Upper lobe of left lung (tissue), 4 donors: Measurements from ENCODE around the gene PTPRK.

Source experiments
- CTCF ChIP-seq, 6 experiments: fragments of 450-650 bp in 4 of 6; fragments of 200-600 bp in 2 of 6; sonication (generic) in 2 of 6; IDR thresholded peaks; one replicate each; pipeline ENCODE4 v1.5.1; 2016 to 2019; ENCODE audit warnings: antibody characterized with exemption in 6 of 6
- EP300 ChIP-seq, 4 donors: sonication (generic); formaldehyde crosslinking; IDR thresholded peaks; one replicate each; pipeline ENCODE4 v1.5.1; 2017; ENCODE audit warnings: antibody characterized with exemption in 4 of 4, control low read depth in 2 of 4
- POLR2A ChIP-seq, 4 donors: fragments of 450-650 bp; IDR thresholded peaks; one replicate each; pipeline ENCODE4 v1.5.1; 2016 to 2017; ENCODE audit warnings: antibody characterized with exemption in 4 of 4, mild to moderate bottlenecking in 2 of 4

DNA sequence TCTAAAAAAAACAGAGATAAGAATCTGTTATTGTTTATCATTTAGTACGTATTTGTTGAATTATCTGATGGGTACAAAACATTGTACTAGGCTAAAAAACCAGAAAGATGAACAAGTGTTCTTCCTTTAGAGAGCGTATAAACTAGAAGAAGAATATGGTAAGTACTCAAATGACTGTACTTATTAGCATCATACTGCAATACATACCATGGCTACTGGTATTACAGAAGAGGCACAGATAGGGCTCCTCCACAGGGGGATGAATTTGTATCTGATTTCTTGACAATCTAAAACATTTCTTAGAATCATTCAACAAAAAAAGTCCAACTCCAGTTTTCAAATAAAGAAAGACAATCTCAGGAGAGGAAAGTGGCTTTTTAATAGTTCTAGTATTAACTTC, 501.6 kb downstream of the PTPRK start:
- no peak for TF ChIP-seq EP300 (IDR thresholded peaks at IDR 0.05)
- TF ChIP-seq POLR2A (IDR thresholded peaks at IDR 0.05) = no peak
- no peak for TF ChIP-seq CTCF (IDR thresholded peaks at IDR 0.05)
